GM21723 (cell line): Measurements from ENCODE around the gene SLC8A2.
"Not testable (repeated sequence)": the region's sequence is repeated elsewhere in the genome, so short reads cannot be mapped to it uniquely, and the experiment has no call there.

Experiments
- ATAC-seq: cut with Tn5 transposase; IDR thresholded peaks from one replicate; pipeline ENCODE4 v1.9.1; 2021; ENCODE audit warnings: mild to moderate bottlenecking, moderate library complexity; ENCODE audit not compliant: unreplicated experiment

SLC8A2 gene

DNA sequence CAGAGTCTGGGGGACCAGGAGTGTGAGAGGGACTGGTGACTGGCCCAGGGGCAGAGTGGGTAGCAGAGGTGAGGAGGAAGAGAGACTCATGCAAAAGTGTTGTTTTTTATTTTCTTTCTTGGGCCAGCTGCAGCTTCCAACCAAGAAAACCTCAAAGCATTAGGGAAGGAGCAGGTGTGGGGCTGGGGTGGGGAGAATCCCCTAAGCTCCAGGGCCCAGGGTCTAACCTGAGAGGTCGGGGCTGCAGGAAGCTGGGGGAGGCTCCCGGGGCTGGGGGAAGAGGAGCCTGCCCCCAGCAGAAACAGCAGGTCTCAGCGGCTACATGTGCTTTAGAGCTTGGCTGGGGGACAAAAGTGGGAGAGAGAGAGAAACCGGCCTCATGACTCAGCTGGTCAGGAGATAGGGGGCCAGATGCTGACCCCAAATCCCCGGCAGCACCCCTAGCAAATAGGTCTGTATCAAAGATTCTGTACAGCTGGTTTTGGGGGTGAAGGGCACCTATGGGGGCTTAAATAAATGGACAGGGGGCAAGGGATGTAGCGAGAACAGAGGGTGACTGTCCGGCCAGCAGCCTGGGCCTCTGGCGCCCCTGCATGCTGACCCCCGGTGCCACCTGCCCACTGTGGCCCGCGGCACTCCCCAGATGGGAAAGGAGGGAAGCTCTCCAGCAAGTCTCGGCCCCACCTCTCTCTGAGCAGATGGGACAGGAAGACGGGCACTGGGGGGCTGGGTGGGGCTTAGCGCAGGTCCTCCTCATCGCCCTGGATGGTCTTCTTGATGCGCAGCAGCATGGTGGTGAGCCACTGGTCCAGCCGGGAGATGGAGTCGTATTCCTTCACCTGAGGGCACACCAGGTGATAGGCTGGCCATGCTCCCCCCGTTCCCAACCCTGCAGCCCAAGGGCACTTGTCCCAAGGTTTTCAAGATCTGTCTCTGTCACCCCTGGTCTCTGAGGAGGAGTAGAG lies 16.1 kb upstream of the SLC8A2 start:
- no peak for ATAC-seq

- no peak for ATAC-seq
These were observed 15.2 kb upstream of the SLC8A2 start for GRCh38 chr19:47486900-47487299.

DNA sequence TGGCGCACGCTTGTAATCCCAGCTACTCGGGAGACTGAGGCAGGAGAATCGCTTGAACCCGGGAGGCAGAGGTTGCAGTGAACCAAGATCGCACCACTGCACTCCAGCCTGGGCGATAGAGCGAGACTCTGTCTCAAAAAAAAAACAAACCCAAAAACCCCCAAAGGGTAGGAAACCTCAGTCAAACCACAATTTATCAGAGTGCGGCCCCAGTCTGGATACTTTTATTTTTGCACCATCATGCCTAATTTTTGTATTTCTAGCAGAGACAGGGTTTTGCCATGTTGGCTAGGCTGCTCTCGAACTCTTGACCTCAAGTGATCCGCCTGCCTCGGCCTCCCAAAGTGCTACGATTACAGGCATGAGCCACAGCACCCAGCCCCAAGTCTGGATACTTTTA lies 14.5 kb upstream of the SLC8A2 start:
- ATAC-seq, result not testable (repeated sequence)

DNA sequence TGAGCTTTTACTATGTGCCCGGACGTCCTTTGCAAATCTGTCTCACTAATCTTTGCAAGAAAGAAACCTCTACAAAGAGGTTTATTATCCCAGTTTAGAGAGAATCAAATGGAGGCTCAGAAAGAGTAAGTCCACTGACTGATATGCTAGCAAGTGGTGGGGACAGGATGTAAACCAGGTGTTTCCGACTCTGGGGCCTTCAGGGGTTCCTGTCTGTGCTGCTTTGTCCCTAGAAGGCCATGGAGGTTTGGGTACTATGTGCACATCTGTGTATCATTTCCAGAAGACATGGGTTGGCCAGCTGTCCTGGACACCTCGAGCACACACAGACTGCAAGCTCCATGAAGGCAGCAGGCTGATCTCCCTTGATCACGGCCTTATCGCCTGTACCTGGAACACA lies 13.5 kb upstream of the SLC8A2 start:
- ATAC-seq, result no peak

- ATAC-seq, result peak; percentile 61
These were observed 12.4 kb upstream of the SLC8A2 start, which contains the start of gene KPTN for GRCh38 chr19:47483800-47484690. Gene KPTN (minus strand): TSS chr19:47484219. CDS start chr19:47484160, 59 bp downstream.

DNA sequence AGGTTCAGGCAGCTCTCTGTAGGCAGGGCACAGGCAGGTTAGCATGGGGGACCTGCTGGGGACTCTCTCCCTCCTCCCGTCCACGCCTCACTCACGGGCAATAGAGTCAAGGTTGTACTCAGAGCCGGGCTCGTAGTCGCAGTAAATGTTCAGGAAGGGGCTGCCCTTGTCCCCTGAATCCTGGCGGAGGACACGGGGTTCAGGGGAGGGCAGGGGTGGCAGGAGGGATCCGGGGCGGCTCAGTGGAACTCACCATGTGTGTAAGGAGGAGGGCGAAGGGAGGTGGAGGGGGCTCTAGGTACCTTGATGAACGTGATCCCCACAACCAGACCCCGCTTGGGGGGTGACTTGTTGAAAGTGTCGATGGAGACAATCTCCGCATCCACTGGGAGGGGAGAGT lies 11.5 kb upstream of the SLC8A2 start:
- no peak for ATAC-seq

GRCh38 chr19:47481460-47482052 lies 9.9 kb upstream of the SLC8A2 start:
- ATAC-seq, result no peak

- ATAC-seq, result no peak
These were observed 9.0 kb upstream of the SLC8A2 start for GRCh38 chr19:47480658-47481057.

GRCh38 chr19:47479701-47480503 lies 8.2 kb upstream of the SLC8A2 start:
- no peak for ATAC-seq

DNA sequence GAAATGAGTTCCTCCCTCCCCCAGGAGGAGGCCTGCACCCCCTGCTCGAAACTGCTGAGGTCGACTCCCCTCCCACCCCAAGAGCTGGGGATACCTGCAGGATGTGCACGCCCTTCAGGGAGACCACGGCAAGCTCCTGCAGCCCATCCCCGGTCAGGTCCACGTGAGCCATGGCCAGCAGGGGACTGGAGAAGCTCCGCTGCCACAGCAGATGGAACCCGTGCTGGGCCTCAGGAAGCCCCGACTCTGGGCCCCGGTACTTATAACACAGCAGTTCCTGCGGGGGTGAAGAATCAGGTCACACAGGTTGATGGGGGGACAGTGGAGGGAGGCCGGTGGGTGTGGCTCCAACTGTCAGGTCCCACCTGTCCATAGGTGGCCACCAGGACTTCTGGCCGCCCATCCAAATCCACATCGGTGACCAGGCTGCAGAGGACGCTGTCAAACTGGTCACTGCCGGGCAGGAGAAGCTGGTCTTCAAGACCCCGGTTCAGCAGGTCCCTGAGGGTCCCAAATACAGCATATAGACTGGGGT lies 4.8 kb upstream of the SLC8A2 start:
- ATAC-seq, result no peak

- ATAC-seq, result no peak
These were observed 3.8 kb upstream of the SLC8A2 start for GRCh38 chr19:47475465-47475864.

DNA sequence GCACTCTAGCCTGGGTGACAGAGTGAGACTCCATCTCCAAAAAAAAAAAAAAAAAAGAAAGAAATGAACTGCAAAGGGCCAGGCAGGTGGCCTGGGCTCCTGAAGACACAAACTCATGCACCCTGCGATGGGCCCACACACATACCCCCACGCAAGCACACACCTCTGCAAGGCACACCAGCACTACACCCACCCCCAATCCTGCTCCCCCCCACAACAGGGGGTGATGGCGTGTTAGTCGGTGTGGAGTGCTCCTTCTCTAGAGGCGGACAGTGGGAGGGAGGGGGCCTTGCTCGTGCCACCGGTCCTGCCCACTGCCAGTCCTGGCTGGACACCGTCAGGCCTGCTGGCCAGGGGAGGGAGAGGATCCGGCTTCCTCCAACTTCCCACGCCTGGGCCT lies 1.6 kb upstream of the SLC8A2 start:
- no peak for ATAC-seq

GRCh38 chr19:47471381-47471732 lies 336 bp downstream of the SLC8A2 start:
- ATAC-seq, result no peak

- ATAC-seq, result no peak
These were observed 1.1 kb downstream of the SLC8A2 start for GRCh38 chr19:47470447-47471195.

- ATAC-seq, result no peak
These were observed 2.0 kb downstream of the SLC8A2 start for GRCh38 chr19:47469719-47470118.

GRCh38 chr19:47469363-47469700 lies 2.4 kb downstream of the SLC8A2 start:
- no peak for ATAC-seq

GRCh38 chr19:47467914-47468313 lies 3.8 kb downstream of the SLC8A2 start:
- no peak for ATAC-seq

- ATAC-seq, result no peak
These were observed 5.7 kb downstream of the SLC8A2 start for GRCh38 chr19:47465957-47466356.

DNA sequence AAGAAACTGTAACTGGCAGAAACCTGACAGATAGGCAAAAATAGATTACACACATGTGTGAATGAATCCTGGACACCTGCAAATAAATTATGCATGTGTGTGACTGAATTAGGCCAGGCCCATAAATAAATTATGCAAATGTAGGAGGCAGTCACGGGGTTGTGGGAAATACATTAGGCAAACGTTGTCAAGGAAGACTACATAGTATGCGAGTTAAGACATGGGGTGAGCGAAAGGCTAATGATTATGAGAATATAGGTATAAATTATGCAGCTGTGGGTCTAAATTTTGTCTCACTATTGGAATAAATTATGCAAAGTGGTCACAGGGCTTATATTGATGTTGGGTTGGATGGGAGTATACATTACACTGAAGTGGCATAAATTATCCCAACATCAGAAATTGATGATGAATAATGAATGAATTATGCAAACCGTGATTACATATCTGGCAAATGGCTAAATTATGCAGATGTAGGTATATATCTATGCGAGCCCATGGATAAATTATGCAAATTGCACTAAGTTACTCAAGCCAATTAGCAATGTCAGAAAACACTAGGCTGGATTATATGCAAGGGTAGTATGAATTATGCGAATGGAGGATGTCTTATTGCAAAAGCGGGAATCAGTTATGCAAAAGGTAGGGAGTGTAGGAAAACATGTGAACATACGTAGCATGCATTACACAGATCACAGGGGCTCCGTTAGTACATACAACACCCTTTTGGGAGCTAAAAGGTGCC lies 6.8 kb downstream of the SLC8A2 start:
- no peak for ATAC-seq
